H1 (cell line): ENCODE measurements around the gene SPOCK1. TPM values are rescaled to one million over a fixed set of nuclear protein-coding genes. Genes with fewer than 3 reads are reported as not detected.
"Not testable (repeated sequence)": the region's sequence is repeated elsewhere in the genome, so short reads cannot be mapped to it uniquely, and the experiment has no call there.

Experiments used
- CTCF ChIA-PET: fragments of 300-600 bp; sonication (Branson Sonifier 250); formaldehyde crosslinking; loops from one replicate; lab custom pipeline; 2021; ENCODE audit not compliant: partially characterized antibody; lab: Charles Lee
- POLR2A ChIA-PET: fragments of 300-600 bp; sonication (Branson Sonifier 250); formaldehyde crosslinking; loops from one replicate; lab custom pipeline; 2021; ENCODE audit warnings: inconsistent platforms; ENCODE audit not compliant: partially characterized antibody; lab: Charles Lee
- DNase-seq, 2 experiments: peaks; one replicate each; pipeline versions ENCODE4 v3.0.0 to v3.0.0-alpha.2; 2010 to 2022; ENCODE audit warnings: low spot score in 2 of 2, low read depth in 1 of 2, mixed read lengths in 1 of 2
- FAIRE-seq: peaks from 2 replicates; lab custom pipeline; 2011; peaks lifted over from hg19 to GRCh38; lab: Jason Lieb, UNC
- H2AFZ ChIP-seq: 2 replicates; pipeline ENCODE4 v1.8.1; 2012; ENCODE audit warnings: low read length, inconsistent platforms
- H2AK5ac ChIP-seq: 2 replicates; pipeline ENCODE4 v1.6.1; 2013; ENCODE audit warnings: low read depth, low read length
- H2BK120ac ChIP-seq: replicated peaks from 2 replicates; pipeline ENCODE3; 2013; ENCODE audit warnings: low read depth, low read length, inconsistent platforms
- H2BK12ac ChIP-seq: 2 replicates; pipeline ENCODE4 v1.6.1; 2013; ENCODE audit warnings: low read depth, low read length
- H2BK15ac ChIP-seq: 2 replicates; pipeline ENCODE4 v1.6.1; 2013; ENCODE audit warnings: low read length
- H2BK20ac ChIP-seq: 2 replicates; pipeline ENCODE4 v1.6.1; 2013; ENCODE audit warnings: low read length
- H2BK5ac ChIP-seq: 2 replicates; pipeline ENCODE4 v1.6.1; 2013; ENCODE audit warnings: low read depth, low read length
- H3K14ac ChIP-seq: 2 replicates; pipeline ENCODE4 v1.6.1; 2013; ENCODE audit warnings: inconsistent platforms; ENCODE audit not compliant: insufficient read length
- H3K18ac ChIP-seq: 2 replicates; pipeline ENCODE4 v1.6.1; 2013; ENCODE audit warnings: low read length; ENCODE audit errors: extremely low read depth
- H3K23ac ChIP-seq: 2 replicates; pipeline ENCODE4 v1.6.1; 2013; ENCODE audit warnings: inconsistent platforms; ENCODE audit not compliant: insufficient read length
- H3K23me2 ChIP-seq: 2 replicates; pipeline ENCODE4 v1.6.1; 2013; ENCODE audit warnings: low read depth, low read length
- H3K27ac ChIP-seq: 2 replicates; pipeline ENCODE4 v1.6.1; 2011; ENCODE audit warnings: low read depth, low read length, inconsistent platforms
- H3K27me3 ChIP-seq, 4 experiments: replicated peaks in 1 of 4; 1 replicate in 1 of 4; 2 replicates in 3 of 4; pipeline versions ENCODE4 v1.6.1 to v1.8.1; 2011 to 2013; ENCODE audit warnings: low read length in 3 of 4, mild to moderate bottlenecking in 3 of 4, inconsistent platforms in 2 of 4, mixed read lengths in 2 of 4, moderate library complexity in 1 of 4; ENCODE audit not compliant: control insufficient read depth in 3 of 4, insufficient read depth in 3 of 4; ENCODE audit errors: extremely low read depth in 1 of 4
- H3K36me3 ChIP-seq, 4 experiments: 2 replicates each; pipeline versions ENCODE4 v1.6.1 to v1.8.1; 2011 to 2013; ENCODE audit warnings: mild to moderate bottlenecking in 4 of 4, low read length in 3 of 4, moderate library complexity in 2 of 4, control low read depth in 1 of 4, inconsistent platforms in 1 of 4; ENCODE audit not compliant: insufficient read depth in 4 of 4, control insufficient read depth in 2 of 4
- H3K4ac ChIP-seq: replicated peaks from 2 replicates; pipeline ENCODE3; 2013; ENCODE audit warnings: low read length, low read depth, mixed read lengths, inconsistent platforms; ENCODE audit not compliant: insufficient read length
- H3K4me1 ChIP-seq, 4 experiments: replicated peaks in 1 of 4; 1 replicate in 1 of 4; 2 replicates in 3 of 4; pipeline versions ENCODE4 v1.6.1 to v1.8.1; 2011 to 2013; ENCODE audit warnings: low read length in 3 of 4, inconsistent platforms in 2 of 4, mixed read lengths in 1 of 4; ENCODE audit not compliant: insufficient read depth in 4 of 4, control insufficient read depth in 3 of 4
- H3K4me2 ChIP-seq, 2 experiments: 2 replicates each; pipeline versions ENCODE4 v1.6.1 to v1.8.1; 2011 to 2013; ENCODE audit warnings: low read depth in 2 of 2, low read length in 2 of 2, control low read depth in 1 of 2, inconsistent platforms in 1 of 2, mild to moderate bottlenecking in 1 of 2; ENCODE audit not compliant: insufficient read depth in 1 of 2
- H3K4me3 ChIP-seq, 4 experiments: fragments of 200-600, 300-600 bp in 1 of 4; sonication (generic), shearing (Covaris generic), sonication (Bioruptor Twin) in 1 of 4; 2 replicates each; pipeline versions ENCODE4 v1.5.1 to v1.8.1; 2011 to 2016; ENCODE audit warnings: low read length in 4 of 4, low read depth in 3 of 4, control low read depth in 2 of 4, inconsistent platforms in 2 of 4, mild to moderate bottlenecking in 2 of 4, mixed read lengths in 1 of 4, moderate library complexity in 1 of 4; ENCODE audit not compliant: insufficient read depth in 2 of 4; ENCODE audit errors: extremely low read depth in 1 of 4
- H3K56ac ChIP-seq: replicated peaks from 2 replicates; pipeline ENCODE3; 2013; ENCODE audit warnings: low read depth, mild to moderate bottlenecking, mixed read lengths, low read length, inconsistent platforms; ENCODE audit not compliant: insufficient read length
- H3K79me1 ChIP-seq: 2 replicates; pipeline ENCODE4 v1.6.1; 2013; ENCODE audit warnings: low read depth, low read length, control low read depth
- H3K79me2 ChIP-seq, 2 experiments: 2 replicates each; pipeline versions ENCODE4 v1.6.1 to v1.8.1; 2012 to 2013; ENCODE audit warnings: low read length in 2 of 2, mild to moderate bottlenecking in 2 of 2, inconsistent platforms in 1 of 2; ENCODE audit not compliant: insufficient read depth in 2 of 2, control insufficient read depth in 1 of 2
- H3K9ac ChIP-seq, 4 experiments: replicated peaks in 1 of 4; 1 replicate in 1 of 4; 2 replicates in 3 of 4; pipeline versions ENCODE4 v1.6.1 to v1.8.1; 2011 to 2013; ENCODE audit warnings: low read depth in 3 of 4, low read length in 3 of 4, control low read depth in 2 of 4, mild to moderate bottlenecking in 2 of 4, moderate library complexity in 2 of 4, inconsistent platforms in 1 of 4; ENCODE audit errors: extremely low read depth in 1 of 4
- H3K9me3 ChIP-seq, 2 experiments: 2 replicates each; pipeline versions ENCODE4 v1.6.1 to v1.8.1; 2012 to 2013; ENCODE audit warnings: mild to moderate bottlenecking in 2 of 2, moderate library complexity in 2 of 2, control low read depth in 1 of 2, inconsistent platforms in 1 of 2, low read depth in 1 of 2, low read length in 1 of 2, mixed read lengths in 1 of 2; ENCODE audit not compliant: insufficient read depth in 2 of 2
- H4K20me1 ChIP-seq, 2 experiments: replicated peaks in 1 of 2; 2 replicates each; pipeline versions ENCODE3 to v1.8.1; 2011 to 2013; ENCODE audit warnings: inconsistent platforms in 2 of 2, low read length in 2 of 2, mild to moderate bottlenecking in 1 of 2; ENCODE audit not compliant: insufficient read depth in 2 of 2, control insufficient read depth in 1 of 2
- H4K5ac ChIP-seq: 2 replicates; pipeline ENCODE4 v1.6.1; 2013; ENCODE audit warnings: low read length, low read depth, mixed read lengths, inconsistent platforms; ENCODE audit not compliant: insufficient read length
- H4K8ac ChIP-seq: 2 replicates; pipeline ENCODE4 v1.8.0; 2013; ENCODE audit warnings: mild to moderate bottlenecking, moderate library complexity, low read length, inconsistent platforms; ENCODE audit not compliant: insufficient read depth; ENCODE audit errors: extremely low read depth
- H4K91ac ChIP-seq: replicated peaks from 2 replicates; pipeline ENCODE3; 2013; ENCODE audit warnings: low read length, mixed read lengths, inconsistent platforms; ENCODE audit not compliant: insufficient read length
- EP300 ChIP-seq, 2 experiments: IDR thresholded peaks; 1 replicate in 1 of 2; 2 replicates in 1 of 2; pipeline ENCODE4 v1.6.1; 2011 to 2012; ENCODE audit warnings: low read depth in 2 of 2, low read length in 2 of 2, mild to moderate bottlenecking in 2 of 2, borderline replicate concordance in 1 of 2, inconsistent platforms in 1 of 2, moderate library complexity in 1 of 2
- JUND ChIP-seq: IDR thresholded peaks from 2 replicates; pipeline ENCODE4 v1.6.1; 2011; ENCODE audit warnings: mild to moderate bottlenecking, improper control_type of control experiment, low read length
- RAD21 ChIP-seq, 2 experiments: IDR thresholded peaks in 1 of 2; conservative IDR thresholded peaks in 1 of 2; 2 replicates each; pipeline ENCODE4 v1.6.1; 2011; ENCODE audit warnings: low read depth in 2 of 2, low read length in 2 of 2, improper control_type of control experiment in 1 of 2, inconsistent platforms in 1 of 2, mild to moderate bottlenecking in 1 of 2, moderate library complexity in 1 of 2
- RBBP5 ChIP-seq: IDR thresholded peaks from 2 replicates; pipeline ENCODE4 v1.7.1; 2012; ENCODE audit warnings: low read depth, mild to moderate bottlenecking, inconsistent platforms, low read length, moderate library complexity, borderline replicate concordance
- SP1 ChIP-seq: IDR thresholded peaks from 2 replicates; pipeline ENCODE4 v1.6.1; 2011; ENCODE audit warnings: low read depth, low read length
- TEAD4 ChIP-seq: IDR thresholded peaks from 2 replicates; pipeline ENCODE4 v1.6.1; 2012; ENCODE audit warnings: low read depth, low read length, inconsistent platforms, mixed read lengths
- WGBS, 2 experiments: shearing (Covaris generic) in 1 of 2; methylation state at CpG; one replicate each; pipeline versions ENCODE4 v1.1.6 to v1.1.7; 2013 to 2015; ENCODE audit warnings: low lambda C conversion rate in 2 of 2, mixed read lengths in 2 of 2, inconsistent platforms in 1 of 2, low coverage in 1 of 2, missing lambda C conversion rate in 1 of 2; ENCODE audit not compliant: insufficient replicate concordance in 2 of 2, insufficient coverage in 1 of 2, insufficient read length in 1 of 2; ENCODE audit errors: extremely low coverage in 1 of 2, missing lambda C conversion rate in 1 of 2; 5-methylcytosine and 5-hydroxymethylcytosine counted together
- polyA plus RNA-seq, 7 experiments: library from polyadenylated mRNA; depleted of rRNA in 3 of 7; stranded (reverse) in 5 of 7; unstranded in 2 of 7; fragments of >200 nt in 5 of 7; fragments of 200-250 nt in 2 of 7; gene quantifications; 1 replicate in 5 of 7; 2 replicates in 1 of 7; 4 replicates in 1 of 7; pipeline versions ENCODE4 v1.2.1 to v1.2.3, GENCODE V29; 2011 to 2013; ENCODE audit warnings: missing spikeins in 2 of 7, mixed read lengths in 2 of 7
- total RNA-seq: library from RNA; stranded (reverse); fragmentation: NEBNext Ultra II Directional; extraction: Animal tissue kit (Norgen Biotek cat#: 25700); gene quantifications from 2 replicates; pipeline ENCODE4 v1.2.1, GENCODE V29; 2021

SPOCK1 gene
- total and polyA plus RNA-seq, 2 of the 8 experiments (the other 6 are each of a cell fraction or from before 2014, with no cell fraction given): 6.9 to 18.1 TPM

DNA sequence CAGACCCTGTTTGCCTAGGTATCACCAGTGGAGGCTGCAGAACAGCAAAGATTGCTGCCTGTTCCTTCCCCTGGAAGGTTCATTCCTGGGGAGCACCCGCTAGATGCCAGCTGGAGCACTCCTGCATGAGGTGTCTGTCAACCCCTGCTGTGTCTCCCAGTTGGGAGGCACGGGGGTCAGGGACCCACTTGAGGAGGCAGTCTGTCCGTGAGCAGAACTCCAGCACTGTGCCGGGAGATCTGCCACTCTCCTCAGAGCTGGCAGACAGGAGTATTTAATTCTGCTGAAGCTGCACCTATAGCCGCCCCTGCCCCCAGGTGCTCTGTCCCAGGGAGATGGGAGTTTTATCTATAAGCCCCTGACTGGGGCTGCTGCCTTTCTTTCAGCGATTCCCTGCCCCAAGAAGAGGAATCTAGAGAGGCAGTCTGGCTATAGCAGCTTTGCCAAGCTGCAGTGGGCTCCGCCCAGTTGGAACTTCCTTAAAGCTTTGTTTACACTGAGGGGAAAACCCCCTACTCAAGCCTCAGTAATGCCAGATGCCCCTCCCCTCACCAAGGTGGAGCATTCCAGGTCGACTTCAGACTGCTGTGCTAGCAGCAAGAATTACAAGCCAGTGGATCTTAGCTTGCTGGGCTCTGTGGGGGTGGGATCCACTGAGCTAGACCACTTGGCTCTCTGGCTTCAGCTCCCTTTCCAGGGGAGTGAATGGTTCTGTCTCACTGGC lies 545.6 kb downstream of the SPOCK1 start:
- H3K9me3 ChIP-seq, H3K79me1 ChIP-seq, H2AK5ac ChIP-seq, H3K4me1 ChIP-seq, H3K14ac ChIP-seq, H3K4ac ChIP-seq: not testable (repeated sequence)
- 55% methylated on average over 8 of the region's 8 CpGs; no CpG with 5 or more reads in 1 of the 2 experiments for WGBS, 2 experiments
- peak; percentile 32; the same call in 1 of the 2 replicates for TF ChIP-seq JUND
- peak; percentile 32; the same call in 1 of the 2 replicates for TF ChIP-seq SP1
- TF ChIP-seq TEAD4: peak; percentile 82
- peak in 1 of 2 experiments; percentile 1; a peak in 1 of 4 replicates for TF ChIP-seq RAD21 (IDR thresholded peaks at IDR 0.05 in 1 of 2, conservative IDR thresholded peaks at IDR 0.05 in 1 of 2; ENCODE audit: low read depth in 2 of 2, low read length in 2 of 2)
- peak in 1 of 2 experiments; percentile 56; a peak in 1 of 3 replicates for TF ChIP-seq EP300 (IDR thresholded peaks at IDR 0.05; ENCODE audit: borderline replicate concordance in 1 of 2, low read depth in 2 of 2, low read length in 2 of 2)
- peak; percentile 64; the same call in 1 of the 2 replicates for TF ChIP-seq RBBP5
- TF ChIP-seq, all 59 proteins: peak for 6; not testable (repeated sequence) for 53
- H3K23ac ChIP-seq, H3K27me3 ChIP-seq, H3K36me3 ChIP-seq, H2BK5ac ChIP-seq, H3K23me2 ChIP-seq, H3K56ac ChIP-seq, H4K91ac ChIP-seq, H2BK15ac ChIP-seq, H2BK12ac ChIP-seq, H2BK120ac ChIP-seq, H4K8ac ChIP-seq, FAIRE-seq, H3K27ac ChIP-seq, H3K9ac ChIP-seq, H4K20me1 ChIP-seq, H4K5ac ChIP-seq, H3K4me3 ChIP-seq, H3K79me2 ChIP-seq: not testable (repeated sequence)
- peak overlapping the region; percentile 27 to 40; a peak in 3 of 4 replicates for H3K4me2 ChIP-seq
- ChIA-PET CTCF (interaction anchor here (0.7 to 1.1 kb wide), 2 partner anchors 10 to 151 kb away, joined by 3 read pairs; no protein-coding TSS in a partner anchor), POLR2A (interaction anchor here (0.6 kb wide), 1 partner anchor 285 kb away, joined by 3 read pairs; no protein-coding TSS in a partner anchor)
- H3K18ac ChIP-seq: peak overlapping the region; percentile 71; the same call in 1 of the 2 replicates
- peak overlapping the region; percentile 80; the same call in 1 of the 2 replicates for H2BK20ac ChIP-seq
- DNase-seq: peak; percentile 57 to 75
- H2AFZ ChIP-seq: peak overlapping the region; percentile 82
